HG03025 (cell line): ENCODE results near the gene ADAMTS17.

Source experiments
- ATAC-seq: cut with Tn5 transposase; IDR thresholded peaks from one replicate; pipeline ENCODE4 v1.9.1; 2021; ENCODE audit warnings: mild to moderate bottlenecking, moderate library complexity; ENCODE audit not compliant: unreplicated experiment, low FRiP score

ADAMTS17 gene

DNA sequence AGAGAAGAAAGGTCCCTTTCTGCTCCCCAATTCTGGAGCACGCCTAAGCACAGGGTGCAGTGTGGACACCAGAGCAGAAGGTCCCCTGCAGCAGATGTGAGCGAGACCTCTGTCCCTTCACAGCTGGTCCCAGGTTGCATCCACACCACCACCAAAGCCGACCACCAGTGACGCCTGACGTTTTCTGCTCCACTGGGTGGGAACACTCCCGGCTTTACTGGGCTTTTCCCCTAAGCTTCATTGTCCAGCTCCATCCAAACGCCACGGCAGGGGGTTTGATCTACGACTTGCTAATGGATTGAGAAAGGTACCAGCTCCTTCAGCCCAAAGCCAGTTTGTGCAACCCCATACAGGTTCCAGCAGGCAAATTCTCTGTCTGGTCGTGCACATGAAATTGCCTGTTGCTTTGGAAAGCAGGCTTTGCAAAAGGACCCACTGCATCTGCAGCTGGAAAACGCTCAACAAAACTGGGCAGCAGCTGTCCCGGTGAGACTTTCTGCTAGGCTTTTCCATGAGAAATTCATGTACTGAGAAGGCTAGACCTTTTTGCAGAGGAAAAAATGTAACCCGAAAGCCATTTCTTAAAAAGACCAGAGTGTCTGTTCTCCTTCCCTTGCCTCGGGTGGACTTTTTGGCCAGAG is 31.1 kb downstream of the ADAMTS17 start:
- no peak for ATAC-seq

DNA sequence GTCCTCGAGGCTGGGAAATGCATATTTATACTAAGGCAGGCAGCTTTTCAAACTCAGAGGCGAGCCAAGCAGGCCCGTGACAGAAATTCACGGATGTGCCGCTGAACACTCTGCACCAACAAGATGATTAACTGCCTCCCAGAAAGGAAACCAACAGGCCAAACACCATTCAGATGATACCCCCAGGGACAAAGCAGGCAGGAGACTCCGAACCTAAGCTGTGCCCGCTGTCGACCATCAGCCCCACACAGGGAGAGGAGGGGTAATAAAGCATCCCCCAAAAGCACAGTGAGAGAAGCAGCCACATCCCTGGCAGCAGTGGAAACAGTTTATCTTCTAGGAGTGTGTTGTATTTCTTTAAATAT is 31.8 kb downstream of the ADAMTS17 start:
- no peak for ATAC-seq

DNA sequence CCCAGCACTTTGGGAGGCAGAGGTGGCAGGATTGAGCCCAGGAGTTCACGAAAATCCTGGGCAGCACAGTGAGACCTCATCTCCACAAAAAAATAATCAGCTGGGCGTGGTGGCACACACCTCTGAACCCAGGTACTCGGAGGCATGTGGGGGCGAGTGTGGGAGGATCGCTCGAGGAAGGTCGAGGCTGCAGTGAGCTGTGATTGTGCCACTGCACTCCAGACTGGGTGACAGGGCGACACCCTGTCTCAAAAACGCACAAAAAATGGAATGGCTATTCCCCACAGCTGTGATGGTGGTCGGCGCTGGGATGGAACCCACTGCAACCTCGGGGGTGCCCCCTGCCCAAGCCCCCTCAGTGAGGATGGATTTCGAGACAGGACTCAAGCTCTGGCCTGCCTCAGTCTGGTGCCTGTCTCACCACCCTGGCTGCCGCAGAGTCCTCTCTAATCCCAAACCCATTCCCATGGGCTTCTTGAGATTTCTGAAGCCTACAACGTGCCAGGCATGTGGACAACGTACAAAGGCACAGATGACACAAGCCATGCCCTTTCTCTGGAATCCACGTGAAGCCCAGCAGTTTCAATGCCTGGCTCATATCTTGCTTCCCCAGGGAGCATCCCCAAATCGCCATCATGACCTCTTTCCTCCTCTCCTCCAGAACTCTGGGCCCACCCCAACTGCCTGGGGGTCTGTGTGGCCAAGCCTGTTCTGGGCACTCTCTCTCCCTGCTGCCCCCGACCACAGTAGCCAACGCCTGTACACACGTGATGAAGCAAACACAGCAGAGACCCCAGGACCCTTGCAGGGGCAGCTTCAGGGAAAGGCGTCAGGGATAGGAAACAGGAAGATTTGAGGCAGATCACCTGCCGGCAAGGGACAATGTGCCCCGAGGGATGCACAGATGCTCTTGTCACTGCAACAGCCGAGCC is 32.4 kb downstream of the ADAMTS17 start:
- ATAC-seq: no peak

DNA sequence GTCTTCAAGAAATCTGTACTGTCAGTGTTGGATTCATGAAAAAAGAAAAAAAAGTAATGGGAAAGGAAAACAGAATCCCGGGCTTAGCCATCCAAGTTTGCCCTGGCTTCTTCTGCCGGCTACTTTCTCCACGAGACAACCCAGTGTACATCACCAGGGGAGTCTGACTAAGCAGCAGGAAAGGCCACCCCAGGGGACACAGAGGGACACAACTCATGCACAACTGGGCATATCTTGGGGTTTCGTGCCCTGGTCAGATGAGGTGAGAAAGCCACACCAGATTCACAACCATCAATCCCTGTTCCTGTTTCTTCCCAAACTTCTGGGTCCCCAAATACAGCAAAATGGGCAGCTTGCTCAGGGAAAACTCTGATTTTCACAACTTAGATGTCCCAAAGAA is 33.2 kb downstream of the ADAMTS17 start:
- no peak for ATAC-seq

DNA sequence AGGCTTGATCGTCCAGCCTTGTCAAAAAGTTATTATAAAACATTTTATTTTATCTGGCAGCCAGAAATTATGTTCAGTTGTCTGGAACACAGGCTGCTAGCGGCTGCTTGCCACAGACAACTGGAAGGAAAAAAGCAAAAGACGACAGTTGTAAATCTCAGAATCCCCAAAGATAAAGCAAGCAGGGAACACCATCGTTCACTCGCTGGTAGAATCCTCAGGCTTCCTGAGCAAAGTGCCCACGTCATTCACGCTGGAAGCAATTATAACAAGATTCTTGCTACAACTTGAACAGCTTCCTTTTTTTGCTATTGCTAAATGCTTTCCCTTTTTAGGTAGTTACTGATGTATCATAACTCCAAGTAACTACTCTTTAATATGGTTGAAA is 33.6 kb downstream of the ADAMTS17 start:
- ATAC-seq: no peak

DNA sequence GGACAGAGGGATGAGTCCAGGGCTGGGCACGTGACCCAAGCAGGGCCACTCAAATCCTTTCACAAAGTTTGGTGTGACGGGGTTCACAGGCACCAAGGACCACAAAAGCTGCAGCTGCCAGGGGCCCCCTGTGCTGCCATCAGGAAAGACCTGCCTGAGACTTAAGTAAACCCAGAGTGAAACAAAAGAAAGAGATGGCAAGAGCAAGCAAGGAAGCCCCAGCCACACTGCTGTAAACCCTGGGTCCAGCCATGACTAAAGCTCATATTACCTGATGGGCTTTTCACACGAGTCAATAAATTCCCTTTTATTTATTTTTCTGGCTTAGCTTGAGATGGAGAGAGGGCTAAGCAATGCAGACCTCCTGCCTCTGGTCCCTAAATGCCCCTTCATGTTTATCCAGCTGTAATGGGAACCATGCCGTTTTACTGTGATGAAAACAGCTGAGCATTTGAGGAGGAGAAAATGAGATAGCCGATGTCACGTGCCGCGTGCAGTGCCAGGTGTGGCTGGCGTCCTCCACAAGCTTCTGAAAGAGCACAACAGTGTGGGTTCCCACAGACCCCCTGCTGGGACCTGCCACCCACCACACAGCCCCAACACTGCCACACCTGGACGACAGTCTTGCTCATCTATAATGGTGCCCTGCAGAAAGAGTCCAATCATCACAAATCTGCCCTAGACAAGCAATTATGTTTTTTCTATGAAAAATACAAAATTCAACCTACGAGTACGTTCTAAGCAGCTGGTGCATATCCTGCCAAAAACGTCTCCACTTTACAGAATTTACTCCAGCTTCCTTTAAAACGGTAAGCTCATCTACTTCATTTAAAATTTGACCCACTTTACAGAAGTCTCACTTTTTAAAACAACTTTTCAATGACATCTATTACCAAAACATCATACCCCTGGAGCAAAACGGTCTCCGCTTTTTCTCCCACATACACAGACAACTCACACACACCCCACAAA is 34.2 kb downstream of the ADAMTS17 start:
- no peak for ATAC-seq

DNA sequence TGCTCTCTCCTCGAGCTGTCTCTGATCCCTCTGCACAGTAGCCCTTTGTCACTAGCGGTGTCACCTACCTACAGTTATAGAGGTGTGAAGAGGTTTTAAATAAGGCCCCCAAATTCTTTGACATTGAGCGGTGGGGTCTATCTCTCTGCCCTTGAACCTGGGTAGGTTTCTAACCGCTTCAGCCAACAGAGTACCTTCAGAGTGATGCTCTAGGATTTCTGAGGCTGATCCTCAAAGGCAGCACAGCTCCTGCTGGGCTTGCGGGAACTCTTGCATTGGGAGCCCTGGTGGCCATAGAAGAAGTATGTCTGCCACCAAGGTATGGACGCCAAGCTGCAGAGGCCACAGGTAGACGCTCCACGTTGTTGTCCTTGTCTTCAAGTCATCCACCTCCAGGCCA is 35.7 kb downstream of the ADAMTS17 start:
- no peak for ATAC-seq

DNA sequence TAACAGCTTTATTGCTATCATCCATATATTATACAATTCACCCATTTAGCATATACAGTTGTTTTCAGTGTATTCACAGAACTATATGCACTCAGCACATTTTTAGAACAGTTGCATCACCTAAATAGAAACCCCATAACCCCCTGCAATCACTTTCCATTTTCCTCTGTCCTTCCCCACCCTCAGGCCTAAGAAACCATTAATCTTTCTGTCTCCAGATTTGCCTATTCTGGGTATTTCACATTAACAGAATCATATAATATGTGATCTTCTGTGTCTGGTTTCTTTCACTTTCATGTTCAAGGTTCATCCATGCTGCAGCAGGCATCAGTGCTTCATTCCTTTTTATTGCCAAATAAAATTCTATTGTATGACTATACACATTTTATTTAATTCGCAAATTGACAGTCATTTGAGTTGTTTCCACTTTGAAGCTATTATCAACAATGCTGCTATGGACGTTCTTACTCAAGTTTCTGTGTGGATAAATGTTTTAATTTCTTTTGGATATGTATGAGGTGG is 39.8 kb downstream of the ADAMTS17 start:
- no peak for ATAC-seq

DNA sequence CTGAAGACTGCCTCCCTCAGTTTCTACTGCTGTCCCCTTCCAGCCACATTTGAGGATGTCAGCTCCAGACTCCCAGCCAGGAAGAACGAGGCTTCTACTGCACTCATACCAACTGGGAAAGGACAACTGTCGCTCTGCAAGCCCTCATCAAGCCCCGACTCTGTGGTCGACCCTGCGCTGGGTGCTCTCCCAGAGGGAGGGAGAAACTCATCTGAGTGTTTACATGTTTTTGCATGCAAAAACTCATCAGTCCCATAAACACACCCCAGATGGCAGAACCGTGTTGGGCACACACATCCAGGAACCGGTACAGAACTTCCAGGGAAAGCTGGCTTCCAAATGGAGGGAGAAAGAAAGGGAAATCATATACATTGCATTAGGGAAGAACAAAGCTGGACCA is 43.5 kb downstream of the ADAMTS17 start:
- no peak for ATAC-seq

DNA sequence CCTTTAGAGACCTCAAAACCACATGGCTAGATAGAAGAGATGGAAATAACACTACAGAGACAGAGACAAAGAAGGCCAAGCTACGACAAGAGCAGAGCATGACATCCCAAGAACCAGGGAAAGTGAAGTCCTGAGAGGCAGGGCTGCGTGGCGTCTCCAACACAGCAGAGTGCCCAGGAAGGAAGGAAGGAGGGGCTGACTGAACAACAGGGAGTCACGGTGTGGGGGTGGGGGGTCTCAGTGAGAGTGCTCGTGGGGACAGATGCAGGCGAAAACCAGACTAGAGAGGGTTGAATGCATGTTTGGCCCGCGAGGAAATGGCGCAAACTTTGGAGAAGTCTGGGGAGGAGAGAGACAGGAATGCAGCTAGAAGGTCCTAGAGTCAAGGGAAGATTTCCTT is 44.0 kb downstream of the ADAMTS17 start:
- no peak for ATAC-seq

DNA sequence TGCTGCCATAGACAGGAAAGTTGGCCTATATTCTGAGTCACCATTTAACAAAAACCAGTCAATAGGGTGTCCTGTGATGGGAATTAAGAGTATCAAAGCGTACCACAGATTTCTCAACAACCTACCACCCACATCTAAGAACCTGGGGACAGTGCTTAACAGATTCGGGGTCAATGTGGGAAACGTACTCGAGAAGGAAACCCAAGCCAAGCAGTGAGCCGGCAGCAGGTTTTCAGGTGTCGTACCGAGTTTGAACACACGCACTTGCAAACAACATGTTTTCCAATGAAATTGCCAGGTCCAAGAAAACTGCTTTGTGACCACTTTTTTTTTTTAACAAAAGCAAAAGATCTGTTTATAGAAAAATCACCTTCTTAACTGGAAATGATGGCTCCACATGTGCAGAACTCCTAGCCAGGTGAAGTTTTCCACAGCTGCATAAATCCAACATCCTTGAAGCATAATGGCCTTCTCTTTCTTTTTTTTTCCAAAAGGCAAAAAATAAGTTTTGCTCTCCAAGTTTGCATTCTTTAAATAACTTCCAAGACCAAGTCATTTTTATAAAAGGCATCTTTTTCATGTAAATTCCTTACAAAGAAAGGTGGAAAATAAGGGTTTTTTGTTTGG is 45.7 kb downstream of the ADAMTS17 start:
- no peak for ATAC-seq

DNA sequence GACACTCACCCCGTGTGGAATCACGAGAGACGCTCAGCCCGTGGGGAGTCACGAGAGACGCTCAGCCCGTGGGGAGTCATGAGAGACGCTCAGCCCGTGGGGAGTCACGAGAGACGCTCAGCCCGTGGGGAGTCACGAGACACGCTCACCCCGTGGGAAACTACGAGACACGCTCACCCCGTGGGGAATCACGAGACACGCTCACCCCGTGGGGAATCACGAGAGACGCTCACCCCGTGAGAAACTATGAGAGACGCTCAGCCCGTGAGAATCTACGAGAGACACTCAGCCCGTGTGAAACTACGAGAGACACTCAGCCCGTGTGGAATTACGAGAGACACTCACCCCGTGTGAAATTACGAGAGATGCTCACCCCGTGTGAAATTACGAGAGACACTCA is 49.8 kb downstream of the ADAMTS17 start:
- no peak for ATAC-seq

DNA sequence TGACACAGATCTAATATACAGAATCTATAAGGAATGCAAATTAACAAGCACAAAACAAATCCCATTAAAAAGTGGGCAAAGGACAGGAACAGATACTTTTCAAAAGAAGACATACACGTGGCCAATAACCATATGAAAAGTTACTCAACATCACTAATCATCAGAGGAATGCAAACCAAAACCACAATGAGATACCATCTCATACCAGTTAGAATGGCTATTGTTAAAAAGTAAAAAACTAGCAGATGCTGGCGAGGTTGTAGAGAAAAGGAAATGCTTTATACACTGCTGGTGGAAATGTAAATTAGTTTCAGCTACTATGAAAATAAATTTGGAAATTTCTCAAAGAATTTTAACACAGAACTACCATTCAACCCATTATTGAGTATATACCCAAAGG is 50.7 kb downstream of the ADAMTS17 start:
- ATAC-seq: no peak

DNA sequence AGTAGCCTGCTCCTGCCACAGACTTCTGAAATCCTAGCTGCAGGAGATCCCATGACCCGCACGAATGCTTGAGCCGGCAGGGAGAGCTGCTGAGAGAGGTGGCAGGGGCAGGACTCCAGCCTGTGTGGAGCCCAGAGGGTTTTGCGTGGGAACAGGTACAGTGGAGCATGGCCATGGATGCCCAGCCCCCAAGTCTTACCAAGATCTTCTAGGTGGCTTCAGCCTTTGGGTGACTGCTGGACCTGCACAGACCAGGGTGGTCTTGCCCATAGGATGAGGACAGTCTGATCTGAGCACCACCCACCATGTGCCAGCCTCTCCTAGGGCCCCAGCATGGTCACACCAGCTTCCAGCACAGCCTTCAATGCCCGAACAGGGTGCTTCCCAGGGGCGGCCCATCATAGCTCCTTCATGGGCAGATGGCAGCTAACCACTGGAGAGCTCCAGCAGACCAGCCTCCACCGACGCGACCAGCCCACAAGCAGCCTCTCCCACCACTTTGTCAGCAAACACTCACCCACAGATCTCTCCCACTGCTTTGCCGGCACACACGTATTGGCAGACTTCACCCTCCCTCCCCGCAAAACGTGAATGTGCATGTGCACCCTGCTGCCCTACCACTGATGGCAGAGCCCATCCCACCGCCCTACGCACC is 56.0 kb downstream of the ADAMTS17 start:
- ATAC-seq: no peak

DNA sequence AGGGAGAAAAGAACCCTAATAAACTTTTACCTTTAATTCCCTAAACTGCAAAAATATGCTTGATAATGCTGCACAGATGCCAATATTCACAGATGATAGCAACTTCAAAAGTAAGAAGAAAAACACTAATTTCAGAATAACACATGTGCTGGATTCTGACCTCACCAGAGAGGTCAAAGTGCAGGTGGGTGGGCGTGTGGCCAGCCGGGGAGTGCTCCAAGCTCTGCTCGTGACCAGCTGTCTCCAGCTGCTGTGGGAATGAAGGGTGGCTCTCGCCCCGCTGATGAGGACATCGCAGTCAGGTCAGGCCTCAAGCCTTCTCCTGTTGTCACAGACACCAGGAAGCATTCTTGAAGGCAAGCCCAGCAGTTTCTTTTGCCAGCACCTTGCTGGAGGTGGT is 57.1 kb downstream of the ADAMTS17 start:
- no peak for ATAC-seq

DNA sequence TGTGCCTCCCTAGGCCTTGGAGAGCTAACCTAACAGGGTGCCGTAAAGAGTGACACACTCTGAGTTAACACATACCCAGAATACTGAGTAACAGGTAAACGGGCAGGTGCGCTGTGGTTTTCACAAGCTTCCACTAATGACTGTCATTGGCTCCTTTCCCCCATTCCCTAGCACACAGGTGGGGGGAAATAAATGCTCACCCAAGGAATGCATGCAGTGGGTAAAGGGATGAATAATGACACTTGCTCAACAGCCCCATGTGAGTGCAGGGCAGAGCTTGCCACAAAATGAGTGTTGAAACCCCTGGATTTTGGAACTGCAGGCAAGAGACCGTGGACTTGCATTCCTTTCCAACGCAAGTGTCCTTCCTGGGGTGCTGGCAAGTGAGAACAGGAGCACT is 57.6 kb downstream of the ADAMTS17 start:
- ATAC-seq: no peak

DNA sequence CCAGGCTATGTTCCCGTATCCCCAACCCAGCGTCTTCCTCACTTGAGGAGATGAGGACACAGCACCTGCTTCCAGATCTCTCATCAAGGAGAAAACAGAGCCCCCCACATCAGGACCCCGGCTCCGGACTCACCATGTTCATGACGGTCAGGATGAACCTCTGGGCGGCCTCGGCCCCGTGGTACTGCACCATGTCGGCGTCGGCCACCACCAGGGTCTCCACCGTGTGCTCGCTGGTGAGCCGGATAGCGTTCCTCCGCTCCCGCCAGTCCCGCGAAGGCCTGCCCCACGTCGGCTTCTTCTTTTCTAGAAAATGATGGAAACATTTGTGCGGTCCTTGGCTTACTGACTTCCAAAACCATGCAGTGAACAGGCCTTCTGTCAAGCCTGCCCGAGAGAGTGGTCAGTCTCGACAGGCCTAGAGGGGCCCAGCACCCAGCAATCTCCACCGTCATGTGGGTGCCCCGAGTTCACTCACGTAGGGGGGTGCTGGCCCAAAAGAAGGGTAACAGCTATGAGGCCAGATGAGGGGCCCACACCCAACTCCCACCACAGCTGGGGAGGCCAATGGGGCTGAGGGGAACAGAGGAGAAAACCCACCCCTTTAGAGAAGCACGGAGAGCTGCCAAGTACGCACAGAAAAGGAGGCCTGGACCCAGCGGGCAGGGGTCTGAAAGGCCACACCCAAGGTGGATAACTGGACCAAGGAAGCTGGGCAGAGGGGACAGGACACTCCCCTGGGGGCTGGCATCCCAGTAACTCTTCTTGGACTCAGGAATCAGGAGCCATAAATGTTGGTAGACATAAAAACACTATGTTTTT is 60.5 kb downstream of the ADAMTS17 start:
- no peak for ATAC-seq

DNA sequence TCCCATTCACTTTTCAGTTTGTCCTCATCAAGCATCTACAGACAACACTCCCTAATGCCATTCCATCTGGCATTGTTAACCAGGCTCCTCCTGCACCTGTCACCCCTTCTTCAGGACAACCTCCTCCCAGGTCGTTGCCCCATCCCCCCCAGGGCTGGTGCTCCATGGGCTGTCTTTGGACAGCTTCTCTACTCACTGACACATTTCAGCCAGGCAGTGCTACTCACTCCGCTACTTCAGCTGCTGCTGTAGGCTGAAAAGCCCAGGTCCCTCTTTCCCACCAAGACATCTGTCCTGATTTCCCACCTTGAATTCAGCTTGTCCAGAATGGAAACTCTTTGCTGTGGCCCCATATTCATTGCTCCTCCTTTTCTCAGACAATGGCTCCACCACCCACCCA is 61.9 kb downstream of the ADAMTS17 start:
- ATAC-seq: no peak

DNA sequence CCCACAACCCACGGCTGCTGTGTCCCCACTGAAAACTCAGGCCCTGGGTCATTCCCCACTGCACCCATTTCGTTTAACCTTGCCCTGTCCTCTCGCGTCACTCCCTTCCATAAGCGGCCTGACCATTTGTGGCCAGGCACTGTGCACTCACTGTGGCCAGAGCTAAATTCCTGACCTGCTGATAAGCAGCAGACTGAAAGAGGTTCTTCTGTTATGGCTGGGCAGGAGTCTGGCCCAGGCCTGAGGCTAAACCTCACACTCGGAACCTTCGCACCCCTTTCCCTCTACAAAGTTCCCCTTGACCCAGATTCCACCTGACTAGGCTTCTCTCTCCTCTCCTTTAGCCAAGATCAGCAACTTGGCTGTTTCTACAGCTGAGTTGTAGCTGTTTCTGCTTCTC is 62.3 kb downstream of the ADAMTS17 start:
- no peak for ATAC-seq
